ENCODE data around the gene SLC35G2. TPM values are rescaled to one million over a fixed set of nuclear protein-coding genes. Genes with fewer than 3 reads are reported as not detected.
A peak's percentile ranks its signal among the peaks of the same experiment; 100 is the strongest.
"Not testable (repeated sequence)": the region's sequence is repeated elsewhere in the genome, so short reads cannot be mapped to it uniquely, and the experiment has no call there.

The SLC35G2 gene
- total RNA-seq, 1 donor from 2014 or later, result 0.76 TPM

GRCh38 chr3:136860541-136860940 lies 41.6 kb downstream of the SLC35G2 start:
- no peak for TF ChIP-seq CTCF (IDR thresholded peaks at IDR 0.05; ENCODE audit: unreplicated experiment)
- Mint-ChIP-seq H3K27me3 (ENCODE audit: low read depth) (no peaks in the 10 kb centered on the region), H3K4me3 (peak overlapping the region; percentile 89), H3K36me3 (peaks cover 22% of the 10 kb centered on the region), H3K9me3 (peaks cover 16% of the 10 kb centered on the region), H3K27ac (peak overlapping the region; percentile 96), H3K4me1 (peaks cover 29% of the 10 kb centered on the region)
- no peak for DNase-seq (ENCODE audit: low spot score in 2 of 2, unreplicated experiment in 2 of 2)

GRCh38 chr3:136861890-136862616 lies 43.1 kb downstream of the SLC35G2 start, which contains the start of gene NCK1:
TSS of gene NCK1 (plus strand) at chr3:136862208. CDS start at chr3:136928002, 65,794 bp downstream.
- TF ChIP-seq CTCF (IDR thresholded peaks at IDR 0.05; ENCODE audit: unreplicated experiment), result no peak
- peaks cover 38% of the 10 kb centered on the region for H3K4me1 Mint-ChIP-seq
- peak within 1 kb of the TSS; percentile 96 for H3K27ac Mint-ChIP-seq
- peak within 1 kb of the TSS; percentile 89 for H3K4me3 Mint-ChIP-seq
- H3K36me3 Mint-ChIP-seq, result peaks cover 10% of the 10 kb centered on the region
- peaks cover 3% of the 10 kb centered on the region for H3K9me3 Mint-ChIP-seq
- no peaks in the 10 kb centered on the region for H3K27me3 Mint-ChIP-seq (ENCODE audit: low read depth)
- DNase-seq (ENCODE audit: low spot score in 2 of 2, unreplicated experiment in 2 of 2), result peak; percentile 95 to 98

GRCh38 chr3:136862617-136863322 lies 43.8 kb downstream of the SLC35G2 start:
- peak in 1 of 2 experiments; percentile 21 for DNase-seq (ENCODE audit: low spot score in 2 of 2, unreplicated experiment in 2 of 2)
- TF ChIP-seq CTCF (IDR thresholded peaks at IDR 0.05; ENCODE audit: unreplicated experiment), result no peak
- Mint-ChIP-seq H3K4me1 (peaks cover 42% of the 10 kb centered on the region), H3K27me3 (ENCODE audit: low read depth) (no peaks in the 10 kb centered on the region), H3K27ac (peak overlapping the region; percentile 96), H3K4me3 (peak overlapping the region; percentile 89), H3K36me3 (peaks cover 10% of the 10 kb centered on the region), H3K9me3 (no peaks in the 10 kb centered on the region)

GRCh38 chr3:136869282-136869681 lies 50.4 kb downstream of the SLC35G2 start:
- H3K27ac Mint-ChIP-seq, result no peak overlapping the region
- TF ChIP-seq CTCF (IDR thresholded peaks at IDR 0.05; ENCODE audit: unreplicated experiment), result no peak
- no peak overlapping the region for H3K4me3 Mint-ChIP-seq
- H3K4me1 Mint-ChIP-seq, result peaks cover 12% of the 10 kb centered on the region
- H3K36me3 Mint-ChIP-seq, result peaks cover 34% of the 10 kb centered on the region
- no peaks in the 10 kb centered on the region for H3K27me3 Mint-ChIP-seq (ENCODE audit: low read depth)
- DNase-seq (ENCODE audit: low spot score in 2 of 2, unreplicated experiment in 2 of 2), result no peak
- H3K9me3 Mint-ChIP-seq, result peaks cover 17% of the 10 kb centered on the region

- H3K4me1 Mint-ChIP-seq; H3K27ac Mint-ChIP-seq; DNase-seq (ENCODE audit: low spot score in 2 of 2, unreplicated experiment in 2 of 2); H3K4me3 Mint-ChIP-seq; H3K27me3 Mint-ChIP-seq (ENCODE audit: low read depth): not testable (repeated sequence)
- peaks cover 25% of the 10 kb centered on the region for H3K9me3 Mint-ChIP-seq
- peaks cover 43% of the 10 kb centered on the region for H3K36me3 Mint-ChIP-seq
Measured at GRCh38 chr3:136872258-136872657, 53.3 kb downstream of the SLC35G2 start.

- not testable (repeated sequence) for H3K4me3 Mint-ChIP-seq; H3K27me3 Mint-ChIP-seq (ENCODE audit: low read depth); H3K4me1 Mint-ChIP-seq; H3K27ac Mint-ChIP-seq; DNase-seq (ENCODE audit: low spot score in 2 of 2, unreplicated experiment in 2 of 2)
- Mint-ChIP-seq H3K36me3 (peaks cover 34% of the 10 kb centered on the region), H3K9me3 (peaks cover 33% of the 10 kb centered on the region)
Measured at GRCh38 chr3:136879510-136879909, 60.6 kb downstream of the SLC35G2 start.

Data from mesothelial cell of epicardium (in vitro differentiated cells).